ENCODE measurements around the gene DHRS7C. TPM values are rescaled to one million over a fixed set of nuclear protein-coding genes. Genes with fewer than 3 reads are reported as not detected.

The DHRS7C gene
- total and polyA plus RNA-seq, 2 donors (not counting 3 experiments of a cell fraction or from before 2014, with no cell fraction given), result not detected

DNA sequence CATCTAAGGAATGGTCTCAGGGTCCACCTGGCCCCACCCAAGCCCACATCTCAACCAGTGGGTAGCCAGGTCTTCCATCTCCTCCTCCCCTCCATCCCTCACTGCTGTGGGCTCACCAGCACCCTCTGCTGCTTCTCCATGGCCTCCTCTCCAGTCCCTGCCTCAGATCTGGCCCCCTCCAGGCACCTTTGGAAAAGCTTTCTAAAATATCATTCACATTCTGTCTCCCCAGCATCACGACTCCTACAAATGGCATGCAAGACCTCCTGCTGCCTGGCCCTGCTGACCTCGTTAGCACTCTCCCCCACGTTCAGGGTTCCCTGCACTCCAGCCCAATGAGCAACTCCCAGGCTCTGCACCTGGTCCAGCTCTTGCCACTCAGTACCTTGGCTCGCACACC lies 48.0 kb upstream of the DHRS7C start:
- no peaks in the 10 kb centered on the region for H3K27me3 ChIP-seq (ENCODE audit: control insufficient read depth in 2 of 2, insufficient read depth in 2 of 2, low read length in 2 of 2)
- H3K36me3 ChIP-seq (ENCODE audit: control insufficient read depth in 2 of 2, extremely low read depth in 1 of 2, insufficient read depth in 2 of 2, low read length in 2 of 2), result no peaks in the 10 kb centered on the region
- FAIRE-seq (no peak), DNase-seq (ENCODE audit: low read depth, low spot score) (no peak)
- TF ChIP-seq GATA2 (IDR thresholded peaks at IDR 0.05; ENCODE audit: insufficient read depth, insufficient read length, low read depth, low read length) (no peak), POLR2A (IDR thresholded peaks at IDR 0.05; ENCODE audit: low read depth, low read length) (no peak), POLR2AphosphoS5 (IDR thresholded peaks at IDR 0.05; ENCODE audit: insufficient read depth, low read depth, low read length) (no peak), JUN (IDR thresholded peaks at IDR 0.05; ENCODE audit: borderline replicate concordance, insufficient read depth, insufficient read length, low read depth) (no peak), EZH2 (IDR thresholded peaks at IDR 0.05; ENCODE audit: borderline replicate concordance, low read depth, low read length, severe bottlenecking) (no peak), MYC (IDR thresholded peaks at IDR 0.05; ENCODE audit: low read depth, low read length) (no peak), FOS (IDR thresholded peaks at IDR 0.05; ENCODE audit: borderline replicate concordance, insufficient read depth, low read length) (no peak)
- TF ChIP-seq, protein P1, sequence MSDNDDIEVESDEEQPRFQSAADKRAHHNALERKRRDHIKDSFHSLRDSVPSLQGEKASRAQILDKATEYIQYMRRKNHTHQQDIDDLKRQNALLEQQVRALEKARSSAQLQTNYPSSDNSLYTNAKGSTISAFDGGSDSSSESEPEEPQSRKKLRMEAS (IDR thresholded peaks at IDR 0.05; ENCODE audit: insufficient read depth, insufficient read length), result no peak
- TF ChIP-seq, protein P2, sequence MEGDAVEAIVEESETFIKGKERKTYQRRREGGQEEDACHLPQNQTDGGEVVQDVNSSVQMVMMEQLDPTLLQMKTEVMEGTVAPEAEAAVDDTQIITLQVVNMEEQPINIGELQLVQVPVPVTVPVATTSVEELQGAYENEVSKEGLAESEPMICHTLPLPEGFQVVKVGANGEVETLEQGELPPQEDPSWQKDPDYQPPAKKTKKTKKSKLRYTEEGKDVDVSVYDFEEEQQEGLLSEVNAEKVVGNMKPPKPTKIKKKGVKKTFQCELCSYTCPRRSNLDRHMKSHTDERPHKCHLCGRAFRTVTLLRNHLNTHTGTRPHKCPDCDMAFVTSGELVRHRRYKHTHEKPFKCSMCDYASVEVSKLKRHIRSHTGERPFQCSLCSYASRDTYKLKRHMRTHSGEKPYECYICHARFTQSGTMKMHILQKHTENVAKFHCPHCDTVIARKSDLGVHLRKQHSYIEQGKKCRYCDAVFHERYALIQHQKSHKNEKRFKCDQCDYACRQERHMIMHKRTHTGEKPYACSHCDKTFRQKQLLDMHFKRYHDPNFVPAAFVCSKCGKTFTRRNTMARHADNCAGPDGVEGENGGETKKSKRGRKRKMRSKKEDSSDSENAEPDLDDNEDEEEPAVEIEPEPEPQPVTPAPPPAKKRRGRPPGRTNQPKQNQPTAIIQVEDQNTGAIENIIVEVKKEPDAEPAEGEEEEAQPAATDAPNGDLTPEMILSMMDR (IDR thresholded peaks at IDR 0.05; ENCODE audit: extremely low read depth in 1 of 2, insufficient read depth in 1 of 2, low read depth in 1 of 2, low read length in 2 of 2), result no peak
- H4K20me1 ChIP-seq (replicated peaks; ENCODE audit: control insufficient read depth, extremely low read depth, insufficient read depth, low read length), result no peaks in the 10 kb centered on the region
- CTCF ChIA-PET, result no interaction called here
- intact Hi-C loops (cut with micrococcal nuclease), result no loop called here
- H3K9me3 ChIP-seq (replicated peaks; ENCODE audit: control insufficient read depth, insufficient read depth, low read length), result peaks cover 9% of the 10 kb centered on the region
- no peak overlapping the region for H3K4me2 ChIP-seq (ENCODE audit: insufficient read depth, low read length)
- POLR2A ChIA-PET, result no interaction called here
- no peak overlapping the region for H3K9ac ChIP-seq (replicated peaks; ENCODE audit: extremely low read depth, insufficient read depth, low read length)
- H3K79me2 ChIP-seq (ENCODE audit: control insufficient read depth, insufficient read depth, low read length), result no peaks in the 10 kb centered on the region
- dilution Hi-C loops (cut with MboI; ENCODE audit: extremely low pct_ligation_motif_present, low sequenced_read_pairs), result no loop called here
- no peak overlapping the region for H3K27ac ChIP-seq (ENCODE audit: insufficient read depth, low read depth, low read length)
- H2AFZ ChIP-seq (ENCODE audit: low read depth, low read length), result no peak overlapping the region
- H3K4me1 ChIP-seq (ENCODE audit: control insufficient read depth, extremely low read depth, insufficient read depth, low read length), result no peaks in the 10 kb centered on the region
- no peaks in the 10 kb centered on the region for H3K9me1 ChIP-seq (replicated peaks; ENCODE audit: control insufficient read depth, extremely low read depth, insufficient read depth, low read length)
- BruUV-seq (replicated peaks), result no TSS peak
- H3K4me3 ChIP-seq (replicated peaks in 1 of 3; ENCODE audit: insufficient read depth in 1 of 3, low read depth in 1 of 3, low read length in 3 of 3), result no peak overlapping the region

Measured in endothelial cell of umbilical vein (primary cell).